HAP-1 (cell line): ENCODE measurements around the gene RPAP2.
A peak's percentile ranks its signal among the peaks of the same experiment; 100 is the strongest.
"Not testable (repeated sequence)": the region's sequence is repeated elsewhere in the genome, so short reads cannot be mapped to it uniquely, and the experiment has no call there.

ENCODE experiments used
- DNase-seq, 2 experiments: peaks; one replicate each; pipeline ENCODE4 v3.0.0-alpha.2; 2016 to 2020; ENCODE audit warnings: low spot score in 2 of 2
- H3K27me3 ChIP-seq: fragments of 250-450 bp; sonication (Bioruptor Pico); 2 replicates; pipeline ENCODE4 v1.5.1; 2020; ENCODE audit warnings: low read depth, mild to moderate bottlenecking, moderate library complexity
- H3K36me3 ChIP-seq: fragments of 250-450 bp; sonication (Bioruptor Pico); replicated peaks from 2 replicates; pipeline ENCODE4 v1.5.1; 2020; ENCODE audit warnings: mild to moderate bottlenecking
- H3K4me1 ChIP-seq: fragments of 250-450 bp; sonication (Bioruptor Pico); 2 replicates; pipeline ENCODE4 v1.5.1; 2020; ENCODE audit warnings: mild to moderate bottlenecking
- H3K4me3 ChIP-seq: fragments of 250-450 bp; sonication (Bioruptor Pico); 2 replicates; pipeline ENCODE4 v1.5.1; 2020; ENCODE audit warnings: mild to moderate bottlenecking, moderate library complexity
- H3K9me3 ChIP-seq: fragments of 250-450 bp; sonication (Bioruptor Pico); 2 replicates; pipeline ENCODE4 v1.5.1; 2020; ENCODE audit warnings: mild to moderate bottlenecking, moderate library complexity
- in situ Hi-C: fragments of 300-500 bp; cut with MboI; formaldehyde crosslinking; loops from 3 replicates; pipeline ENCODE4 v1.14.3; 2020; ENCODE audit warnings: low sequenced_read_pairs, inconsistent platforms, mixed read lengths

Gene RPAP2

GRCh38 chr1:92298573-92299476 is at the start of gene RPAP2, which contains the start of gene GLMN:
Gene RPAP2, plus strand, starts transcription at chr1:92299059. Its CDS starts 15 bp downstream, at chr1:92299074.
Gene GLMN, minus strand, starts transcription at chr1:92298987. Its CDS starts 988 bp downstream, at chr1:92297999.
- H3K27me3 ChIP-seq = no peaks in the 10 kb centered on the region
- H3K4me1 ChIP-seq = peaks cover 19% of the 10 kb centered on the region
- in situ Hi-C loops = loop anchor here (25.0 kb wide), 1 partner anchor 787 kb away; the partner anchor contains the start of gene CDC7
- peak; percentile 81 to 85 for DNase-seq
- H3K36me3 ChIP-seq = peaks cover 8% of the 10 kb centered on the region
- H3K4me3 ChIP-seq = peak within 1 kb of the TSS; percentile 83
- no peaks in the 10 kb centered on the region for H3K9me3 ChIP-seq

- peaks cover 21% of the 10 kb centered on the region for H3K36me3 ChIP-seq
- in situ Hi-C loops, DNase-seq, H3K27me3 ChIP-seq, H3K4me3 ChIP-seq, H3K9me3 ChIP-seq, H3K4me1 ChIP-seq: not testable (repeated sequence)
These were observed 44.1 kb upstream of the RPAP2 start for GRCh38 chr1:92254714-92255113.

- Histone ChIP-seq H3K4me1 (no peaks in the 10 kb centered on the region), H3K4me3 (no peak overlapping the region), H3K9me3 (no peaks in the 10 kb centered on the region), H3K36me3 (peaks cover 18% of the 10 kb centered on the region), H3K27me3 (no peaks in the 10 kb centered on the region)
- DNase-seq = no peak
- in situ Hi-C loops = no loop called here
These were observed 39.5 kb upstream of the RPAP2 start for GRCh38 chr1:92259350-92259749.

- no peak for DNase-seq
- H3K4me1 ChIP-seq = no peaks in the 10 kb centered on the region
- H3K27me3 ChIP-seq = no peaks in the 10 kb centered on the region
- H3K4me3 ChIP-seq = no peak overlapping the region
- H3K36me3 ChIP-seq = peaks cover 14% of the 10 kb centered on the region
- H3K9me3 ChIP-seq = no peaks in the 10 kb centered on the region
- in situ Hi-C loops = no loop called here
These were observed 36.3 kb upstream of the RPAP2 start for GRCh38 chr1:92262516-92262915.

- Histone ChIP-seq H3K27me3 (no peaks in the 10 kb centered on the region), H3K4me1 (no peaks in the 10 kb centered on the region), H3K4me3 (no peak overlapping the region), H3K36me3 (no peaks in the 10 kb centered on the region; the same call in 1 of the 2 replicates), H3K9me3 (no peaks in the 10 kb centered on the region)
- DNase-seq = no peak
- in situ Hi-C loops = no loop called here
These were observed 25.8 kb upstream of the RPAP2 start for GRCh38 chr1:92273039-92273438.

GRCh38 chr1:92274939-92275338 is 23.9 kb upstream of the RPAP2 start:
- no peak for DNase-seq
- no peaks in the 10 kb centered on the region; the same call in 1 of the 2 replicates for H3K36me3 ChIP-seq
- H3K27me3 ChIP-seq = no peaks in the 10 kb centered on the region
- H3K4me1 ChIP-seq = no peaks in the 10 kb centered on the region
- H3K9me3 ChIP-seq = no peaks in the 10 kb centered on the region
- H3K4me3 ChIP-seq = no peak overlapping the region
- in situ Hi-C loops = loop anchor here (25.0 kb wide), 1 partner anchor 763 kb away; the partner anchor contains the start of gene CDC7

- no peaks in the 10 kb centered on the region for H3K9me3 ChIP-seq
- no peaks in the 10 kb centered on the region for H3K27me3 ChIP-seq
- H3K36me3 ChIP-seq = no peaks in the 10 kb centered on the region; the same call in 1 of the 2 replicates
- H3K4me3 ChIP-seq = no peak overlapping the region
- DNase-seq = no peak
- H3K4me1 ChIP-seq = no peaks in the 10 kb centered on the region
- in situ Hi-C loops = loop anchor here (25.0 kb wide), 1 partner anchor 764 kb away; the partner anchor contains the start of gene CDC7
These were observed 22.8 kb upstream of the RPAP2 start for GRCh38 chr1:92276082-92276481.

- Histone ChIP-seq H3K9me3 (no peaks in the 10 kb centered on the region), H3K36me3 (no peaks in the 10 kb centered on the region; the same call in 1 of the 2 replicates), H3K4me1 (no peaks in the 10 kb centered on the region), H3K27me3 (no peaks in the 10 kb centered on the region), H3K4me3 (no peak overlapping the region)
- no peak for DNase-seq
- in situ Hi-C loops = loop anchor here (25.0 kb wide), 1 partner anchor 765 kb away; the partner anchor contains the start of gene CDC7
These were observed 21.6 kb upstream of the RPAP2 start for GRCh38 chr1:92277105-92277723.

- H3K36me3 ChIP-seq, DNase-seq, H3K27me3 ChIP-seq, H3K4me3 ChIP-seq, H3K9me3 ChIP-seq, H3K4me1 ChIP-seq: not testable (repeated sequence)
- in situ Hi-C loops = loop anchor here (25.0 kb wide), 1 partner anchor 767 kb away; the partner anchor contains the start of gene CDC7
These were observed 19.1 kb upstream of the RPAP2 start for GRCh38 chr1:92279781-92280180.

GRCh38 chr1:92281411-92281810 is 17.4 kb upstream of the RPAP2 start:
- in situ Hi-C loops = loop anchor here (25.0 kb wide), 1 partner anchor 769 kb away; the partner anchor contains the start of gene CDC7
- H3K9me3 ChIP-seq, H3K36me3 ChIP-seq, H3K4me1 ChIP-seq, H3K4me3 ChIP-seq, DNase-seq, H3K27me3 ChIP-seq: not testable (repeated sequence)

- no peaks in the 10 kb centered on the region for H3K27me3 ChIP-seq
- no peak overlapping the region for H3K4me3 ChIP-seq
- H3K4me1 ChIP-seq = 0 out of 2 replicates have a peak, but pooled peaks cover 2% of the 10 kb centered on the region
- peaks cover 6% of the 10 kb centered on the region for H3K36me3 ChIP-seq
- peak; percentile 19 to 68 for DNase-seq
- in situ Hi-C loops = loop anchor here (25.0 kb wide), 1 partner anchor 779 kb away; the partner anchor contains the start of gene CDC7
- H3K9me3 ChIP-seq = no peaks in the 10 kb centered on the region
These were observed 7.4 kb upstream of the RPAP2 start for GRCh38 chr1:92291372-92291999.

GRCh38 chr1:92298213-92298572 is 666 bp upstream of the RPAP2 start:
- no peaks in the 10 kb centered on the region for H3K9me3 ChIP-seq
- DNase-seq = no peak
- H3K4me3 ChIP-seq = peak overlapping the region; percentile 83
- H3K4me1 ChIP-seq = peaks cover 19% of the 10 kb centered on the region
- H3K36me3 ChIP-seq = peaks cover 9% of the 10 kb centered on the region
- no peaks in the 10 kb centered on the region for H3K27me3 ChIP-seq
- in situ Hi-C loops = loop anchor here (25.0 kb wide), 1 partner anchor 786 kb away; the partner anchor contains the start of gene CDC7

- peaks cover 12% of the 10 kb centered on the region for H3K36me3 ChIP-seq
- peak overlapping the region; percentile 83 for H3K4me3 ChIP-seq
- in situ Hi-C loops = loop anchor here (25.0 kb wide), 2 partner anchors 313 to 787 kb away; partner anchors contain the start of gene CDC7
- peak in 1 of 2 experiments; percentile 19 for DNase-seq
- H3K9me3 ChIP-seq = no peaks in the 10 kb centered on the region
- no peaks in the 10 kb centered on the region for H3K27me3 ChIP-seq
- H3K4me1 ChIP-seq = peaks cover 19% of the 10 kb centered on the region
These were observed 755 bp downstream of the RPAP2 start for GRCh38 chr1:92299477-92300150.
